ENCODE measurements around the gene GFI1B.
A peak's percentile ranks its signal among the peaks of the same experiment; 100 is the strongest.
"Not testable (repeated sequence)": the region's sequence is repeated elsewhere in the genome, so short reads cannot be mapped to it uniquely, and the experiment has no call there.

The GFI1B gene

GRCh38 chr9:132978451-132979131 is at the start of gene GFI1B:
TSS of gene GFI1B (plus strand) at chr9:132978694. CDS start at chr9:132986679, 7,985 bp downstream.
- peak in 1 of 2 donors; percentile 53 for DNase-seq

- DNase-seq = no peak
Observed at GRCh38 chr9:132931178-132931735, 47.2 kb upstream of the GFI1B start.

DNA sequence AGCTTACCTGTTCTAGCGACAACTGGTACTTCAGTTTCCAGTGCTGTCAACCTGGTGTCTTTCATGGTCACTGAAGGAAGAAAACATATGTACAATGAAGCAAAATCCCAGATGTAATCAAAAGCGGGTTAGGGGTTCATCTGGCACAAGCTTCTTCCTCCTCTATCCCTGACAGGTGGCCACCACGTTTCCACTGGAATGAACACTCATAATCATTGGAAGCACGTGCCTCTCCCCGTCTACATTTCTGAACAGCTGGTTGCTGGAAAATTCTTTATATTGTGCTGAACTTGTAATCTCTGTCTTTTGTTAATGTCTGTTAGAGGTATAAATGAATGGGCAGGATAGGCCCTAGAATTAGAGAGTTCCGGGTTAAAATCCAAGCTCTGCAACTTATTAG is 43.5 kb upstream of the GFI1B start:
- no peak for DNase-seq

- no peak for DNase-seq
Observed at GRCh38 chr9:132937463-132937901, 41.0 kb upstream of the GFI1B start.

GRCh38 chr9:132939169-132939568 is 39.3 kb upstream of the GFI1B start:
- DNase-seq = no peak

GRCh38 chr9:132942541-132943182 is 35.8 kb upstream of the GFI1B start:
- no peak for DNase-seq

DNA sequence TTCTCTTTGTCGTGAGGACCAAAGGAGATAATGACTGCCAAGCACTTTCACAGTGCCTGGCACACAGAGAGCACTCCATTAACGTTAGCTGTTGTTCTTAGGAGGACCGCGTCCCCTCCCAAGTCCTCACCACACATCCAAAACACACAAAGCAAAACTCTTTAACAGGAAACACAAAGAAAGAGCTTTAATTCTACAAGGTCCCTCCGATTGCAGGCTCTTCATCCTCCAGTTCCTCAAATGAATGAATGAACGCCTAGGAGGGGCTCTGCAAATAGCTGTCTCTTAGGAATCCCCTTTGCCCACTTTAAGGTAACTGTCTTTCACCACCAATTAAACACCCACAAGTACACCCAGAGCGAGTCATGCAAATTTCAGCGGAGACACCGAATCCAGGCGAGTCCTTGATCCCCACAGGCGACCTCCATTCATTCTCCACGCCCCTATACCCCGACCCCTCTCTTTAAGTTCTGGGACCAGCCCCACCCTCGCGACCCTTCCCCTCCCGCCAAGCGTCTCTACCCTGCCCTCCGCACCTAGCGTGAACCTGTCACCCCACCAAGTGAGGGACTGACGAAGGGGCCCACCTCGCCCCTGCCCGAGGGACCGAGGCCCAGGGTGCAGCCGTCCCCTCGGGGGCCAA is 34.7 kb upstream of the GFI1B start:
- peak in 1 of 2 donors; percentile 3 for DNase-seq

DNA sequence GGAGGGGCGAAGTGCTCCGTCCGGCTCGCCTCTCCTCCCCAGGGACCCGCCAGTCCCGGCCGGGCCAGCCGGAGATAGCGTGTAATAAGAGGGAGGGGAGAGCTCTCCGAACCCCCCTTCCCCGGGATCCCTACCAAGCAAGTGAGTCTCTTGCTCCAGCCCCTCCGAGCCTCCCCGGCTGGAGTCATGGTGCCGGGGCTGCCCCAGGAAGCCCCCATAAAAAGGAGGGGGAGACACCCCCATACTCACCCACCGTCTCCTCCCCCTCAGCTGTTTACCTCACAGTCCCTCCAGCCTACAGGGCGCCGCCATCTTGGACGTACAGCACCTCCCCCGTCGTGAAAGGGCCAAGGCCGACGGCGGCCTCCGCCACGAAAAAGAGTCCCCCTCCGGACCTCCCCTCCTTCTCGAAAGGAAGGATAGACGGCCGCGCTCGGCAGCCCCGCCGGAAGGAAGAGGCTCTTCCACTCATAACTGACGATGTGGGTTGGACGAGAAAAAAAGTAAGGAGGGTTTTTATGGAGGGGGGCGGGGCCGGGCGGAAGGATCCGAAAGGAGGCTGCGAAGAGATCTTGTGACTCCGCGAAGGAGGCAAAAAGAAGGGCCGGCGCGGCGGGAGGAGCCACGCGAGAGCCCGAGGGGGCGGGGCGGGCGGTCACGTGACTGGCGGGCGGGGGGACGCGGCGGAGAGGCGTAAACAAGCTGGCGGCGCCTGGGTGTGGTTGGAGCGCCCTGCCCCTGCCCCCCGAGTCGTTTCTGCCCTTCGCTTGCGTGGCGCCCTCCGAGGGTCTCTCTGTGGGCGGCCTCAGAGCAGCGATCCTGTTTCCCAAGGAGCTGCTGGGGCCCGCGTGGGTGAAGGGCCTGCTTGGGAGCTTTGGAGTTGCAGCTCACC is 34.0 kb upstream of the GFI1B start, which contains the start of gene TSC1:
TSS of gene TSC1 (minus strand) at position 323 of the 892 bp plus-strand sequence. CDS start 15,744 bp downstream, outside the sequence.
- DNase-seq = peak; percentile 91 to 97

DNA sequence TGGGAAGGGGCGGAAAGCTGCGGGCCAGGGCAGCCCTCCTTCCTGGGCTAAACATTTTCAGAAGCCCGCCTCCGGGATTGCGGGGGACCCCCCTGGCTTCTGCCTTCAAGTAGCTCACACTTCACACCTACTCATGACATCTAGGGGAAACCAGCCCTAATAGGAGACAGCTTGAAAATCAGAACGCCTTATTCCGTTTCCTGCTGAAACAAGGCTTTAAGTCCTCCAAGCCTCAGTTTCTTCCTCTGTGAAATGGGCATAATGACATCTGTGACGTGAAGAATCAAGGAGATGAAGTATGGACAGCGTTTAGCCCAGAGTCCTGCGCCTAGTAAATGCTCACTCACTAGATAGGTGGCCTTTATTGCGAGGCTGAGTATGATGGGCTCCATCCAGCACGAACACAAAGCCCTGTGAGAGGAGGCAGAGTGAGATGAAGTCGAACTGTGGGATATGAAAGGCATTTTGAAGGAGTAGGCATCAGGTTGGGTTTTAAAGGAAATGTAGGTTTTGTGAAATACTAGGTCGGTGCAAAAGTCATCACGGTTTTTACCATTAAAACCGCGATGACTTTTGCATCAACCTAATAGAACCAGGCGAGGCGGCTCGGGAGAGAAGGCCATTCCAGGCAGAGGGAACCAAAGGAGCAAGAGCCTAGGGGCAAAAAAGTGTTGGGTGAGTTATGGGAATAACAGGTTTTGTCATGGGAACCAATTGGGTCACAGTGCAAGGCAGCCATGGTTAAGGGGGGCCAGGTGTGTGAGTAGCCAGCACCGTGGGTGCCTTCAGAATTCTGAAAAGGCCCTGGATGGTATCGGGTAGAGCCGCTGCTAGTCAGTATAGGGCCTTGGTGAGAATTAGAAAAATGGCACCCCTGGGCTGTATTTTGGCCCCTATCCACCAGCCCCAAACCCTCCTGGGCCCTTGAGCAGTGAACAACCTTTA is 33.0 kb upstream of the GFI1B start:
- DNase-seq = no peak

GRCh38 chr9:132946211-132946610 is 32.3 kb upstream of the GFI1B start:
- no peak for DNase-seq

- no peak for DNase-seq
Observed at GRCh38 chr9:132946631-132947295, 31.7 kb upstream of the GFI1B start.

GRCh38 chr9:132947756-132948155 is 30.7 kb upstream of the GFI1B start:
- no peak for DNase-seq

DNA sequence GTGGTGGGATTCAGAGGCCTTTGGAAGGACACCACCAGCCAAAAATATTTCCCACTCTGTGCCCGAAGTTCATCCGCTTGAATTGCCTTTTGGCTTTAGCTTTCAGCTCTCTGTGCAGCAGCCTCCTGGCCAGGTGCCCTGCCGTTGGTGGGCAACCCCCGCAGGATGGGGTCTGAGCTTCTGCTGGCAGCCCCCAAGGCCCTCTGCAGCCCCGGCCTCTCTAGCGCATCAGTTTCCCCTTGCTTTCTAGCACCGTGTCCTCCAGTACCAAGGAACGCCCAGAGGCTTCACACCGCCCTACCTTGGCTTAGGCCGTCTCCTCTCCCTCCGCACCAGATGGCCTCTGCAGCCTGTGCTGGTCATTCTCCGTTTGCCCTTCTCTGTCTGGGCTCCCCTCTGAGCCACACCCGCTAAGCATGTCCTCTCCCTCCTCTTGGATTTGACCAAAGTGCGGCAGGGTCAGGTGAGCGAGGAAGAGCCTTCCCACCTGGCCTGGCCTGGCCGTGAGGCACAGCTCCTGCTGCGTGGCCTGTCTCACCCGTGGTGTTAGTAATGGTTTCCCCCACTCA is 29.9 kb upstream of the GFI1B start:
- no peak for DNase-seq

DNA sequence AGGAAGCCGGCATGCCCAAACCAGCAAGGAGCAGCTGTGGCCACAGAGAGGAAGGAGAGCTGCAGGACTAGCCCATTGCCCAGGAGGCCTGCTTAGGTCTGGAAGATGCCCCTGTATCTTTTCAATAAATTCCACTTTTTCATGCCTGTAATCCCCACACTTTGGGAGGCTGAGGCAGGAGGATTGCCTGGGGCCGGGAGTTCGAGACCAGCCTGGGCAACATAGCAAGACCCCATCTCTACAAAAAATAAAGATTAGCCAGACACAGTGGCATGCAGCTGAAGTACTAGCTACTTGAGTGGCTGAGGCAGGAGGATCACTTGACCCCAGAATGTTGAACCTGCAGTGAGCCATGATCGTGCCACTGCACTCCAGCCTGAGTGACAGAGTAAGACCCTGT is 28.8 kb upstream of the GFI1B start:
- no peak for DNase-seq

GRCh38 chr9:132955123-132955522 is 23.4 kb upstream of the GFI1B start:
- no peak for DNase-seq

DNA sequence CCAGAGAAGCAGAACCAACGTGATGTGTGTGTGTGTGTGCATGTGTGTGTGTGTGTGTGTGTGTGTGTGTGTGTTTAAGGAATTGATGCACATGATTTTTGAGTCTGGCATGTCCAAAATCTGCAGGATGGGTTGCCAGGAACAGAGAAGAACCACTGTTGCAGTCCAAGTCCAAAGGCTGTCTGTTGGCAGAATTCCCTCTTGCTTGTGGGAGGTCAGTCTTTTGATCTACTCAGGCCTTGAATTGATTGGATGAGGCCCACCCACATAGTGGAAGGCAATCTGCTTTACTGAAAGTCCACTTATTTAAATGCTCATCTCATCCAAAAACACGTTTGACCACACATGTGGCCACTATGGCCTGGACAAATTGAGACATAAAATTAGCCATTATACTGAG is 22.7 kb upstream of the GFI1B start:
- DNase-seq = no peak

DNA sequence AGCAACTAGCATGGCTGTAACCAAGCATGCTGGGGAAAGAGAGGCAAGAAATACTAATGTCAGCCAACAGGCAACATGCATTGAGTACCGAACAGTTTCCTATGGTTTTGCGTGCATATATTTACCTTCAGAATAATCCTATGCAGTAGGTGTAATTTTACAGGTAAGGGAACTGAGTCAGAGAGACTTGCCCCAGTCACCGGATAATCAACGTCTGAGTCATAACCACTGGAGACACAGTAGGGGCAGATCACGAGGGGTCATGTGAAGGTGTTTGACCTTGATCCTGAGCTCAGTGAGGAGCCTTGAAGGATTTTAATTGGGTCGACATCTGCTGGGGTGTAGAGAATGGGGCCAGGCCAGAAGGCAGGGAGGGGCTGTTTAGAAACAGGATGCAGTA is 20.7 kb upstream of the GFI1B start:
- no peak for DNase-seq

GRCh38 chr9:132961002-132961401 is 17.5 kb upstream of the GFI1B start:
- no peak for DNase-seq

- no peak for DNase-seq
Observed at GRCh38 chr9:132965478-132965877, 13.0 kb upstream of the GFI1B start.

DNA sequence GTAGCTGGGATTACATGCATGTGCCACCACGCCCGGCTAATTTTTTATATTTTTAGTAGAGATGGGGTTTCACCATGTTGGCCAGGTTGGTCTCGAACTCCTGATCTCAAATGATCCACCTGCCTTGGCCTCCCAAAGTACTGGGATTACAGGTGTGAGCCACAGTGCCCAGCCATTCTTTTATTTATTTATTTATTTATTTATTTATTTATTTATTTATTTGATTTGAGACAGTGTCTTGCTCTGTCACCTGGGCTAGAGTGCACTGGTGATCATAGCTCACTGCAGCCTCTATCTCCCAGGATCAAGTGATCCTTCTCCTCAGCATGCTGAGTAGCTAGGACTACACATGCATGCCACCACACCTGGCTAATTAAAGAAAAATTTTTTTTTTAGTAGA is 10.6 kb upstream of the GFI1B start:
- not testable (repeated sequence) for DNase-seq

Data from bone marrow (tissue), 2 donors.